ENCODE results near the gene CREB3L2. TPM values are rescaled to one million over a fixed set of nuclear protein-coding genes. Genes with fewer than 3 reads are reported as not detected.

CREB3L2 gene
- total RNA-seq, 1 experiment from 2014 or later: 60.6 TPM

- ChIA-PET CTCF (no interaction called here), POLR2A (no interaction called here)
- TF ChIP-seq MLX (CRISPR knock-in tag; IDR thresholded peaks at IDR 0.05) (no peak), ZNF138 (CRISPR knock-in tag; conservative IDR thresholded peaks at IDR 0.05) (no peak), ZBTB43 (CRISPR knock-in tag; IDR thresholded peaks at IDR 0.05) (no peak), ZNF219 (CRISPR knock-in tag; IDR thresholded peaks at IDR 0.05; ENCODE audit: borderline replicate concordance) (no peak), CREM (CRISPR knock-in tag; IDR thresholded peaks at IDR 0.05) (no peak), PRDM15 (CRISPR knock-in tag; IDR thresholded peaks at IDR 0.05) (no peak), HMGA2 (CRISPR knock-in tag; IDR thresholded peaks at IDR 0.05) (no peak), JAZF1 (CRISPR knock-in tag; IDR thresholded peaks at IDR 0.05) (no peak), FOXJ3 (CRISPR knock-in tag; IDR thresholded peaks at IDR 0.05; ENCODE audit: borderline replicate concordance) (no peak), OVOL2 (CRISPR knock-in tag; IDR thresholded peaks at IDR 0.05; ENCODE audit: borderline replicate concordance) (no peak), ATF2 (CRISPR knock-in tag; IDR thresholded peaks at IDR 0.05; ENCODE audit: borderline replicate concordance, low read depth) (no peak)
- DNase-seq (ENCODE audit: low spot score) (no peak), ATAC-seq (no peak)
- Mint-ChIP-seq H3K36me3 (no peaks in the 10 kb centered on the region), H3K4me1 (peaks cover 54% of the 10 kb centered on the region), H3K27me3 (ENCODE audit: low read depth) (no peaks in the 10 kb centered on the region), H3K9me3 (no peaks in the 10 kb centered on the region), H3K27ac (peak overlapping the region; percentile 57; the same call in 1 of the 2 replicates), H3K4me3 (no peak overlapping the region)
Observed at GRCh38 chr7:137949416-137950262, 52.2 kb downstream of the CREB3L2 start.

- H3K27me3 Mint-ChIP-seq (ENCODE audit: low read depth): no peaks in the 10 kb centered on the region
- ChIA-PET CTCF (no interaction called here), POLR2A (no interaction called here)
- H3K36me3 Mint-ChIP-seq: no peaks in the 10 kb centered on the region
- H3K4me3 Mint-ChIP-seq: no peak overlapping the region
- peak overlapping the region; percentile 35 for H3K27ac Mint-ChIP-seq
- DNase-seq (ENCODE audit: low spot score): no peak
- ATAC-seq: no peak
- peaks cover 52% of the 10 kb centered on the region for H3K4me1 Mint-ChIP-seq
- no peaks in the 10 kb centered on the region for H3K9me3 Mint-ChIP-seq
- TF ChIP-seq RORB (CRISPR knock-in tag; IDR thresholded peaks at IDR 0.05): no peak
- no peak for TF ChIP-seq ZMAT4 (CRISPR knock-in tag; IDR thresholded peaks at IDR 0.05)
- TF ChIP-seq TP53 (CRISPR knock-in tag; IDR thresholded peaks at IDR 0.05): no peak
- no peak for TF ChIP-seq ATF2 (CRISPR knock-in tag; IDR thresholded peaks at IDR 0.05; ENCODE audit: borderline replicate concordance, low read depth)
- TF ChIP-seq CREB1 (CRISPR knock-in tag; IDR thresholded peaks at IDR 0.05): no peak
- no peak for TF ChIP-seq NFYB (CRISPR knock-in tag; conservative IDR thresholded peaks at IDR 0.05; ENCODE audit: low read depth)
- TF ChIP-seq CTCF (IDR thresholded peaks at IDR 0.05): no peak
- no peak for TF ChIP-seq PRDM15 (CRISPR knock-in tag; IDR thresholded peaks at IDR 0.05)
Observed at GRCh38 chr7:137948845-137949330, 53.0 kb downstream of the CREB3L2 start.
